ENCODE results near the gene FSIP1.

The FSIP1 gene

DNA sequence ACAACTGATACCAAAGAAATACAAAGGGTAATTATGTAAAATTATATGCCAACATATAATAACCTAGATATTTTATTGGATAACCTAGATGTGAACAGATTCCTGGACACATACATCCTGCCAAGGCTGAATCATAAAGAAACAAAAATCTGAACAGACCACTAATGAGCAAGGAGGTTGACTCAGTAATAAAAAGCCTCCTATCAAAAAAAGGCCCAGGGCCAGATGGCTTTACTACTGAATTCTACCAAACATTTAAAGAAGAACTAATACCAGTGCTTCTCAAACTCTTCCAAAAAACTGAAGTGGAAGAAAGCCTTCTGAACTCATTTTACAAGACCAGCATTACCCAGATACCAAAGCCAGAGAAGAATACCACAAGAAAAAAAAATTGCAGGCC is 169.4 kb downstream of the FSIP1 start:
- DNase-seq, result no peak

GRCh38 chr15:39610665-39611064 is 172.0 kb downstream of the FSIP1 start:
- no peak for DNase-seq

GRCh38 chr15:39609166-39609916 is 173.3 kb downstream of the FSIP1 start:
- DNase-seq, result no peak

DNA sequence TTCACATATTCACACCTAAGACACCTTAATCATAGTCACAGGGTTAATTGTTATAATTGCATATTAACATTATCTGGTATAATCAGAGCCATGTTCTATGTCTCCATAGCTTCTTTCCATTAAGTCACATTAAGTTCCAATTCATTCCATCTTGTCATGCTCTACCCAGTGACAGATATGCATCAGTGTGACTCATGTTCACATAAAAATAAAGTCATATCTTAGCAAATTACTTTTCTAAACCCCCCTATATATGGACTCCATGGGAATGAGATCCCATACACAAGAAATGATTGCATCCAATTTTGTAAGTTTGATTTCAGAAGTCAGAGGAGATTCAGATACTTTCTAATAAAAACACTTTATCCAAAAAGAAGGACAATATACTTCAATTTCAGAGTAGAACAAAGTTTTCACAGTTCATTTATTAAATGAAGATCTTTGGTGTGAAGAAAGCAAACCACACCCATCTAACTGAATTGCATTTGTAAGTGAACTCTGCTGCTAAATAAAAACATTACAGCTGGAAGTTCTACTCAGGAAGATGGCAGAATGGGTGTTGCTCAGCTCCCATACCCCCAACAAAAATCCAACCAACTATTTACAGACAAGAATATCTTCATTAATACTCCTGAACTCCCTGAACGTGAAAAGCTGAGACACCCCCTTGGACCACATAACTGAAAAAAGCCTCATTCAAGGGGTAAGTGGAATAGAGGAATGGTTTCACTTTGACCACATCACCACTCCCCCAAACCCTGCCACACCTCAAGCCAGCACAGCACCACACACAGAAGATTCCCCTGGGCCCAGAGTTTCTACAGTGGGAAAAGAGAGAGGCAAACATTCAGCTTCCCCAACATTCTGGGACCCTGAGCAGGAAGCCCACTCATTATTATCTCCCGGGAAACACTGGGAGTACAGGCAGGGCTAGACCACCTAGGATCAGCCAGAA is 174.2 kb downstream of the FSIP1 start:
- DNase-seq, result no peak

DNA sequence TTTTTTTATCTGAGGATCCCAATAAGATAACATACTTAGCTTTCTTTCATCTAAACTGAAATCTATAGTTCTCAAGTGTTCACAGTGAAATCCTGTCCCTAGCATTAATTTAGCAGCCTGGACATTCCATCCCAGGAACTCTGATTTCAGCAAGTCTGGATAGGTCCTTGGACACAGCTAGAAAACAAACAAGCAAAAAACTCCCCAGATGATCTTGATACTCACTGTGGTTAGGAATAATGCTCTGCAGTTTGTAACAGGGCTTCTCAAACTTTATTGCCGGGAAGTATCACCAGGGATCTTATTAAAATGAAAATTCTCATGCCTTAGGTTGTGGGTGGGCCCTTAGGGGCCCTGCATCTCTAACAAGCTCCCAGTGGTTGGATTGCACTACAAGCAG is 177.5 kb downstream of the FSIP1 start:
- DNase-seq, result no peak

DNA sequence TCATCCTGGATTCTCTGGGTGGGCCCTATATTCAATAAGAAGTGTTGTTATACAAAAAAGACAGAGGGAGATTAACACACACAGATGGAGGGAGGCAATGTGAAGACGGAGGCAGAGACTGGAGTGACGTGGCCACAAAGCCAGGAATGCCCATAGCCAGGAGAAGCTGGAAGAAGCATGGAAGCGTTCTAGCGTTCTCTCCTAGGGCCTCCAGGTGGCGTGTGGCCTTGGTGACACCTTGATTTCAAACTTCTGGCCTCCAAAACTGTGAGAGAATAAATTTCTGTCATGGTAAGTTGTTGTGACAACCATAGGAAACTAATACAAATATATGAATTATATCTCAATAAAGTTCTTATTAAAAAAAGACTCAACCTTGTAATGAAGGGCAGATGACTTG is 180.5 kb downstream of the FSIP1 start:
- no peak for DNase-seq

- no peak for DNase-seq
Observed at GRCh38 chr15:39599871-39600270, 182.8 kb downstream of the FSIP1 start.

DNA sequence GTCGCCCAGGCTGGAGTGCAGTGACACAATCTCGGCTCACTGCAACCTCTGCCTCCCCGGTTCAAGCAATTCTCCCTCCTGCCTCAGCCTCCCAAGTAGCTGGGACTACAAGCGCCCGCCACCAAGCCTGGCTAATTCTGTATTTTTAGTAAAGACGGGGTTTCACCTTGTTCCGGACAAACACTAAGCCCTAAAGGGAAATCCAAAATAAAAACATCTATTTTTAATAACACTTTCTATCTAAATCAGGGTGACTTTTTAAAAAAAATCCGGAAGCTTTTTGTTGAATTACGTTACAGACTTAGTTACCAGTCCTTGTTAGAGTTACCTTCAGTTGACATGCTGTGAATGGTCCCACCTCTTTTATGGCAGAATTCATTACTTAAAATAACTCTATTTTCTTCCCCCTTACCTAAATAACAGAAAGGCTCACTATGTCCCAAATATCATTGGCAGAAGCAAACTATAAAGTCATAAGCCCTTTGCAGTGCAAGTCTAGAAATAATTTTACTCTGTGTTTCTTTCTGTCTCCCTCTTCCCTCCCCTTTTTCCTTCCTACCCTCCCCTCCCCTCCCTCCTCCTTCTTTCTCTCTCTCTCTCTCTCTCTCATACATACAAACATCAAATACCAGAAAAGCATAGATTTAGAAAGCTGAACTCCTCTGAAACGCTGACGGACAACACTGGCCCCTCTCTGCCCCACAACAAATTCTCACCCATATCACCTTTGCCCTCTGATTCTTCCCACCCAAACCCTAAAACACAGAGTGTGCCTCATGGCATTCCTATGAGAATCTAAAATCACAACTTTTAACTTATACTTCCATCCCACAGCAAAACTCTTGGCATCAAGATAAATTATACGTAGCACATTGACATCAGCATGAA is 183.4 kb downstream of the FSIP1 start:
- DNase-seq, result no peak

- no peak for DNase-seq
Observed at GRCh38 chr15:39598186-39598850, 184.3 kb downstream of the FSIP1 start.

DNA sequence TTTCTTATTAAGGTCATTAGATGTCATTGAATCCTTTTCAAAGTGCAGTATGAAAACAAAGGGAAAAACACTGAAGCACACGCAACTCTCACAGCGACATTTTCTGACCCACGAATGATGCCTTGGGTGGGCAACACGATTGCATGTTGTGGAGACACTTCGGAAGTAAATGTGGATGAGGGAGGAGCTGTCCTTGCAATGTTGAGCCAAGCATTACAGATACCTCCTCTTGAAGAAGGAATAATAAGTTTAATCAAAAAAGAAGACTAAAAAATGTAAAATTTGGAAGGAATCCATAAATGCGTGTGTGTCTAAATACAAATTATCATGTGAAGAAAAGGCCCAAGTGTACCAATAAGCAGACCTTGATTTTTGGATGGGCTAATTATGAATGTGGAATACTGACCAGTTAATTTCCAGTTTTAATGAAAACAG is 184.9 kb downstream of the FSIP1 start:
- DNase-seq, result no peak

- no peak for DNase-seq
Observed at GRCh38 chr15:39597336-39597735, 185.3 kb downstream of the FSIP1 start.

- no peak for DNase-seq
Observed at GRCh38 chr15:39596358-39597051, 186.1 kb downstream of the FSIP1 start.

DNA sequence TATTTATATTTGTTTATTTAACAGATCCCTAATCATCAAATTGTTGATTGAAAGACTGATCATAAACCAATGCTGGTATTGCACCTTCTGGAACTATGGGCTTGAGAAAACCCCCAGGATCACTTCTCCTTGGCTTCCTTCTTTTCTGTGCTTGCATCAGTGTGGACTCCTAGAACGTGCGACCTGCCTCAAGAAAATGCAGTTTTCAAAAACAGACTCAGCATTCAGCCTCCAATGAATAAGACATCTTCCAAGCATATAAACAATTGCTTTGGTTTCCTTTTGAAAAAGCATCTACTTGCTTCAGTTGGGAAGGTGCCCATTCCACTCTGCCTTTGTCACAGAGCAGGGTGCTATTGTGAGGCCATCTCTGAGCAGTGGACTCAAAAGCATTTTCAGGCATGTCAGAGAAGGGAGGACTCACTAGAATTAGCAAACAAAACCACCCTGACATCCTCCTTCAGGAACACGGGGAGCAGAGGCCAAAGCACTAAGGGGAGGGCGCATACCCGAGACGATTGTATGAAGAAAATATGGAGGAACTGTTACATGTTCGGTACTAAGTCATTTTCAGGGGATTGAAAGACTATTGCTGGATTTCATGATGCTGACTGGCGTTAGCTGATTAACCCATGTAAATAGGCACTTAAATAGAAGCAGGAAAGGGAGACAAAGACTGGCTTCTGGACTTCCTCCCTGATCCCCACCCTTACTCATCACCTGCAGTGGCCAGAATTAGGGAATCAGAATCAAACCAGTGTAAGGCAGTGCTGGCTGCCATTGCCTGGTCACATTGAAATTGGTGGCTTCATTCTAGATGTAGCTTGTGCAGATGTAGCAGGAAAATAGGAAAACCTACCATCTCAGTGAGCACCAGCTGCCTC is 187.1 kb downstream of the FSIP1 start:
- no peak for DNase-seq

DNA sequence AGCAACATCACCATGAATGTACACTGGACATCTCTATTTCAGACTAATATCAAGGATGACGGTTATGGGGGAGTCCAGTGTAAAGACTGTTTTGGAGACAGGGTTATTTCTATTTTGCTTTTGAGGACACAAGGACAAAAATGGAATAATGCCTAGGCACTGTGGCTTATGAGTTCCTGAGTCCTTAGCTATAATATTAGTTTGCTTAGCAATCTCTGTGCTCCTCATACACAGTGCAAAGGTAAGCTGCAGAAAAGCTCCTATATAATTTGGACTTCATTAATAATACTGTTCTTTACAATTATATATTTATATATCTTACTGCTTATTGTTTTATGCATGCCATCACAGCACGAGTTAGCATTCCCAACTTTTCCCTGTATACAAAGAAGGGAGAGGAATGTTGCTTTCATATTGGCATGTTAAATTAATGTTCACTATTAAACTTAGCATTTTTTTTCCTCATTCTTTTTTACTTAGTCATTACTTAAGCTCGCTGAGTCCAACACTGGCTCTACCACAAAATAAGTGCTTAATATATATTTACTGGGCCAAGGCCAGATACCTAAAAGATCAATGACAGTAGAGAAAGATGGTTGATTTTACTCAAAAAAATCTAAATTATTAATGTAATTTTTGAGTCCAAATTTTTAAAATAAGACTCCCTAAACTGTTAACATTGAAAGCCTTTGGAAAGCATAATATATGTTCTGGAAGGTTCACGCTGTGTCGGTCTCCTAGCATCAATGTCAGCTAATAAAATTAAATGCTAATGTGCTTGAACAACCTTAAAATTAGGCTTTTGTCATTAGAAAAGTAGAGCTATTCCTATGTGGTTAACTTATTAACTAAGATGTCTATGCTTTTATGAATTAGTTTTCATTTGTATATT is 187.9 kb downstream of the FSIP1 start:
- DNase-seq, result no peak

DNA sequence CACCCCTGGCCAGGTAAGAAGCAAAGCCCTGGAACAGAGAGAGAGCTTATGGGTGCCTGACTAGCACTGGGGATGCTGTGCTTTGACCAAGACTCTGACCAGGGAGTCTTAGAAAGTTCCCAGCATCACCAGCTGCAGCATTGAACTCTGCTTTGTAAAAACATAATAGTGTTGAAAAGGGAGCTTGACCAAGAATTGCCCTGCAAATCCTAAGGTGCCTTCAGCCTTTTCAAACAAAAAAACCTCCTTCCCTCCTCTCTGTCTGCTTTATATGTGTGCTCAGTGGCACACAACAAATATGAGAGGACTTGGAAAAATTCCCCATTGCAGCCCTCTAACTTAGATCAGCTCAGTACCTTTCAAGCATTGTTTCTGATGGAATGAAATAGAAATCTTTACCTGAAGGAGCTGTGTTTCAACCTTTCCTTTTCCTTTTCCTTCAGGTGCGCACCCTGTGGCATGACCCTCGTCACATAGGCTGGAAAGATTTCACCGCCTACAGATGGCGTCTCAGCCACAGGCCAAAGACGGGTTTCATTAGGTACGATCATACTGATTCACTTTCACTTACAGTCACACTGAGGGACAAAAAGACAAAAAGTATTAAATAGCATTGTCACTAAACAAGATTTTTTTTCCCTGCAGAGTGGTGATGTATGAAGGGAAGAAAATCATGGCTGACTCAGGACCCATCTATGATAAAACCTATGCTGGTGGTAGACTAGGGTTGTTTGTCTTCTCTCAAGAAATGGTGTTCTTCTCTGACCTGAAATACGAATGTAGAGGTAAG is 188.8 kb downstream of the FSIP1 start:
- no peak for DNase-seq

DNA sequence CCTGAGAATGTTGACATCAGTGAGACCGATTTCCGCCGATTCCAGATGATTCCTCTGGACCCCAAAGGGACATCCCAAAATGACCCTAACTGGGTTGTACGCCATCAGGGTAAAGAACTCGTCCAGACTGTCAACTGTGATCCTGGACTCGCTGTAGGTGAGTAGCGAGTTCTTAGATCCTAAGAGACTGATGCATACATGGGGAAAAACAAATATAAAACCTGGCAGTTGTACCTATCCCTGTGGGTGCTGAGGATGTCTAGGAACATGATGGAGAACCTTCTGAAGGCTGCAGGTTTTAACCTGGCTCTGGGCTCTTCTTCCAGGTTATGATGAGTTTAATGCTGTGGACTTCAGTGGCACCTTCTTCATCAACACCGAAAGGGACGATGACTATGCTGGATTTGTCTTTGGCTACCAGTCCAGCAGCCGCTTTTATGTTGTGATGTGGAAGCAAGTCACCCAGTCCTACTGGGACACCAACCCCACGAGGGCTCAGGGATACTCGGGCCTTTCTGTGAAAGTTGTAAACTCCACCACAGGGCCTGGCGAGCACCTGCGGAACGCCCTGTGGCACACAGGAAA is 189.5 kb downstream of the FSIP1 start:
- no peak for DNase-seq

GRCh38 chr15:39592500-39592899 is 190.1 kb downstream of the FSIP1 start:
- DNase-seq, result no peak

DNA sequence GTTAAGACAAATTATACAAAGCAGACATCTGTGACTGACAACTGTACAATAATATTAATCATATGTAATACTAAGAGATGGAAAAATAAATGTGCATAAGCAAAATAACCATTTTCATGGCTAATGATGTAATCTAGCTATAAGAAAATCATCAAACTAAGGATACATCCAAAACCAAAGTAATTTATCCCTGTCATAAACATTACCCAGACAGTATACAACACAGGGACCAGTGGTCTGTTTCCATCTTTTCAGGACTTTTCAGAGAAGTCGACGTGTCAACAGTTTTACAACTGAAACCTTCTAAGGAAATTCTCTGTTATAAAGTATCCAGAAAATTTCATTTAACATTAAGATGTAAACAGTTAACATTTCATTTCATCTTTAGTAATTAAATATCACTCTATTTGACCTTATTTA is 190.7 kb downstream of the FSIP1 start:
- DNase-seq, result no peak
